Bronchus fibroblast of lung (primary cell): ENCODE measurements around the gene GATM. TPM values are rescaled to one million over a fixed set of nuclear protein-coding genes. Genes with fewer than 3 reads are reported as not detected.

Experiments
- total RNA-seq: library from RNA; depleted of rRNA; stranded (reverse); fragments of >200 nt; gene quantifications from 2 replicates; pipeline ENCODE4 v1.2.3, GENCODE V29; 2015

Gene GATM
- total RNA-seq = 0.15 TPM in 1 of 2 replicates, not detected in the other

DNA sequence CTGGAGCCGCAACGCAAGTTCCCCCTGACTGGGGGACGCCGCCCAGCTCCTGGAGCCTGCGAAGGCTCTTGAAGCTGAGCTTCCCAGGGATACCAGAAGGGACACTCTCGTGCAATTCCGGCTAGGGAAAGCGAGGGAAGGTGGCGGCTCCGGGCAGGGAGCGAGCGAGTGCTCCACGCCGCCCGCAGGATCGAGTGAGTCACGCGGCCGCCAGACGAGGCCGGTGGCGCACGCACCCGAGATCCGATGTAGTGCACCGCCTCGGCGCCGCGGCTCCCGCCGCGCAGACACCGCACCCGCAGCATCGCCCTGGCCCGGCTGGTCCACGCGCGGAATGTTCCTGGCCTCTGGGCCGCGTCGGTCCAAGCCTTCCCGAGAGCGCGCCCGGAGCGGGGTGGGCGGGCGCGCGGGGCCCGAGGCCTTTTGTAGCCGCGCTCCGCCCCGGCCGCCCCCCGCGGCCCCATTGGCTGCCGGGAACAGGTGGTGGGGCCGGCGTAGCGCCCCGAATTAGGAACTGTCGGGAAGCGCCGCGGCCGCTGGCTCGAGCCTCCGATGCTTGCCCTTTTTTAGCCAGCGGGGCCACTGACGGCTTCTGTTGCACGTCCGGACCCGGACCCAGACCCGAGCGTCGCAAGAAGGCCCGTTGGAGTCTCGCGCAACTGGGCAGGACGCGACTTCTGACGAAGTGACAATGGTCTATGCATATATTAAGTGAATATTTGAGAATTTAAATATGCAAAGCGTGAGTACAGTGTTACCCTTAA is at the start of gene GATM:
Gene GATM (minus strand): TSS at position 396 of the 764 bp plus-strand sequence. CDS start 91 bp downstream, at position 305.

Other genes with a start within 250 kb of the GATM start
- 0.50 TPM in 1 of 2 replicates, not detected in the other for gene DUOXA1, start 248.7 kb downstream of the GATM start, total RNA-seq
- under 0.01 TPM in 1 of 2 replicates, not detected in the other for gene DUOX1, start 248.6 kb downstream of the GATM start, total RNA-seq
- gene SHF, start 190.6 kb downstream of the GATM start, total RNA-seq = 1.3 and 3.0 TPM in 2 replicates
- not detected in 2 replicates for gene SLC28A2, start 126.3 kb downstream of the GATM start, total RNA-seq
- gene SLC30A4, start 144.2 kb upstream of the GATM start, total RNA-seq = 3.6 and 3.7 TPM in 2 replicates
- gene BLOC1S6, start 208.8 kb upstream of the GATM start, total RNA-seq = 30.3 and 40.7 TPM in 2 replicates